A549 treated with RU486 at 1 μM for 4 hours (cell line): ENCODE measurements around the gene PTPRG. TPM values are rescaled to one million over a fixed set of nuclear protein-coding genes. Genes with fewer than 3 reads are reported as not detected.

Experiments used
- total RNA-seq: library from RNA; stranded (reverse); fragments of 200-300 nt; extraction: Qiagen RNA extraction; gene quantifications from 5 replicates; pipeline ENCODE4 v1.2.3, GENCODE V29; 2022; ENCODE audit warnings: low read depth

The PTPRG gene
- total RNA-seq: 2.1 to 2.8 TPM (median 2.5 TPM) in 5 replicates

DNA sequence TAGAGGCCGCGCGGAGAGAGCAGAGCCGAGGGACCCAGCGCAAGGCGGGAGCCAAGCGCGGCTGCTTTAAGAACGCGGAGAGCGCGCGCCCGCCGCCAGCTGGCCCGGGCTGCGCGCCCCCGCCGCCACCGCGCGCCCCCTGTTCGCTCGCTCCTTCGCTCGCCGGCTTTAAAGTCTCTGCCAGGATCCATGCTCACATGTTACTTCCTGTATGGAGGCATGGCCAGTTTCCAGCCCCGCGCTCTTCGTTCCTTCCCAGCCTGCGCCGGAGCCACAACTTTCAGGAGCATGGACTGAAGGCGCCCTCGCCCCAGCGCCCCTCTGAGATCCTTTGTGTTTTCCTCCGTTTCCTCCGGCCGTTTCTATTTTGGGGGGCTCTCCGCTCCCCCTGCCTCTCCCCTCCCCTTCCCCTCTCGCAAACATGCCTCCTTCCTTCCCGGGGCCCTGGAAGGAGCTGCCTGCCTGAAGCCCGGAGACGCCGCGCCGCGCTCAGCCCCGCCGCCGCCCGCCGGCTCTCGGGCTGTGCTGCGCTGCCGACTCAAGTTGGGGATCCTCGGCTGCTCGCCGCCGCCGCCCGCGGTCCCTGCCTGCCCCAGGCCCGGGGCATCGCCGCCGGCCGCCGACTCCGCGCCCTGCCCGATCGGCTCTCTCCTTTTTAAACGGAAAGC, at the start of gene PTPRG:
TSS of gene PTPRG (plus strand) at position 198 of the 668 bp plus-strand sequence. CDS start 717 bp downstream, outside the sequence.

